A549 treated with Mapracorat at 1 μM for 4 hours (cell line): ENCODE data around the gene HNRNPUL2. TPM values are rescaled to one million over a fixed set of nuclear protein-coding genes. Genes with fewer than 3 reads are reported as not detected.

Experiments
- total RNA-seq: library from RNA; stranded (reverse); fragments of 200-300 nt; extraction: Qiagen RNA extraction; gene quantifications from 5 replicates; pipeline ENCODE4 v1.2.3, GENCODE V29; 2022

The HNRNPUL2 gene
- 36.4 to 41.5 TPM (median 40.5 TPM) in 5 replicates for total RNA-seq

DNA sequence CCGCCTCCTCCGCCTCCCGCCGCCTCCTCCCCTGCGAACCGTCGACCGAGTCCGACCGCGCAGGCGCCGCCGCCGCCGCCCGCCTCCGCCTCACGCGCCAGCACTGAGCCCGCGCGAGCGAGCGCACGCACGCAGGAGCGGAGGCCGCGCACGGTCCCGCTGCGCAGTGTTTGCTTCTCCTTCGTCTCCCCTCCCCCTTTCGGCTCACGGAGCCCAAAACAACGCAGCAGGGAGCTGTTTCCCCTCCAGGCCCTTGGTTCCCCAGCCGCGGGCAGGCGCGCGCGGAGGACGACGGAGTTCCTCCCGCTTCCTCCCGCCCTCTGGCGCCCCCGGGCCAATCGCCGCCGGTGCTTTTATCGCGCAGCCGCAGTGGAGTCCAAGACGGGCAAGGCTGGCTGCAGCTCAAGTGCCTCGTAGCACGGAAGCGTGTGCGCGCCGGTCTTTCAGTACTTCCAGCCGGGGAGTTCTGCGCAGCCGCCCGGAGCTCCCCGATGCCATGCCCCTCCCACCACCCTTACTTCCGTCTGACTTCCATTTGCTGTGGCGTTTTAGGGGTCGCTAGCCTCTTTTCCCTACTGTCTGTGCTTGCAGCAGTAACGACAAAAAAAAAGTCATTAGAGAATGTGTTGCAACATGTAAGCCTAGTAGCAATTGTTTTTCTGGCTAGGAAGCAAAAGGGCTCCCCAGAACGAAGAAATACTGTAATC, at the start of gene HNRNPUL2:
Gene HNRNPUL2 (minus strand): TSS at position 293 of the 707 bp plus-strand sequence. CDS start 301 bp downstream, outside the sequence.

DNA sequence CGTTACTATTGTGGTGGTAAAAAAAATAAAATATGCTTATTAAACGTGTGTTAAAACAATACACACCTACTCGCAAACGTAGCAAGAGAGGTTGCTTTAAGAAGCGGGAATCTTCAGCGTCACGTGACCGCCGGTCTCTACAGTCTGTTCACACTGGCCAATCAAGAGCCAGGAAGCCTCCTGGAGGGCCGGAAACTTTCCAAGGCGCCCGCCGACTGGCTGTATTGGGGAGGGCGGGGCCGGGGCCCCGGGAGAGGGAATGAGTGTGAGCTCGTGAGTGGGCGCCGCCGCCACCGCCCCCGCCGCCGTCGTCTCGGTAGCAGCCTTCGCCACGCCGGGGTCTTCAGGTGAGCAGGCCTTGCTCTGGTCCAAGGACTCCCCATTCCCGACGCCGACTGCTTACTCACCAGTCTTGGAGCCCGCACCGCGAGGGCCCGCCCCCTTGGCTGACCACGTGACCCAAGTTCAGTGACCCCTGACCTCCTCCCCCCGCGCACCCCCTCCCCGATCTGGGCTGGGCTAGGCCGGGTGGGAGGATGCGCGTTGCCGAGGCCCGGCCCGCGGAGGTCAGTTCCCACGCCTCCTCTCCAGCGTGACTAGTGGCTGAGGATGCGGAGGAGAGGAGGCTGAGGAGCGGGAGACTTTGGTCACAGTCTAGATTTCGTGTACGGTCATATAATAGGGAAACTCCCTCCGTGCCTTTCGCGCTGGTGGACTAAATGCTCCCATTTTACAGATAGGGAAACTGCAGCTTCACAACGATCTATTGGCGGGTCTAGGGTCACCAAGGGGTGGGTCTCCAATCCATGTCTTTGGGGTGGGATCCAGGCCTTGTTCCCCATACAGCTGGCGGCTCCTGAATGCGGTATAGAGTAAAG, 44.1 kb upstream of the HNRNPUL2 start, which contains the start of gene TAF6L:
Gene TAF6L (plus strand): TSS at position 253 of the 878 bp plus-strand sequence. CDS start 4,388 bp downstream, outside the sequence.

DNA sequence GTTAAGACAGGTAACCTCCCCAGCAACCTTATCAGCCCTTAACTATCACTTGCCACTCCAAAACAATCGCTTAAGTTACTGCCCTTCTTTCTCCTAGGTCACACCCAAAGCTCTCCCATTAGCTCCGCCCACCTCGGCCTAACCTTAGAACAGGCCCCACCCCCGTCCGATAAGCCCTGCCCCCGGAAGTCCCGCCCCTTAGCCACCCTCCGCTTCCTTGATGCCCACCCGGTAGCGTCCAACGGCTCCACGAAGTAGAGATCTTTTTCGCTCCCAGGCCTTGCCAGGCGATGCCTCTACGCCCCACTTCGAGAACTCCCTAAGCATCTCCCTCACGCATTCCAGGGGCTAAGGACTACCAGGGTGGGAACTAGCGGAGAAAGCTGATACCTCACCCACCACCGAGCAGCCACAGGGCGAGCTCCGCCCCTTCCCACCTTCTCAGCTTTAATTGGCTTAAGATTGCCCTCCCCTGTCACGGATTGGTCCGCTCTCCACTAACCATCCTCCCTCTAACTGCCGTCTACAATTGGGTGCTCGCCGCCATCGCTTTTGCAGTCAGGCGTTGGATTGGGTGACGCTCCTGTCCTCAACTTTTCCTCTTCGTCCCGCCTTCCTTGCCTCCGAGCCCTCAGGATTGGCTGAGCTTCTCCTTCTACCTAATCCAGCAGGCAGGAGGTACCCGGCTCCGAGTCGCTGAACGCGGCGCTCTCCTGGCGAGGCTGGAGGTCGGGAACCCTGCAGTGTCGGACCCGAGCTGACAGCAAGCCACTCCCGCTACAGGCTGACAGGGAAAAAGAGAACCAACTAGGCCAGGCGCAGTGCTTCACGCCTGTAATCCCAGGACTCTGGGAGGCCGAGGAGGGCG, 26.7 kb upstream of the HNRNPUL2 start, which contains the start of gene ZBTB3:
Gene ZBTB3 (minus strand): TSS at position 425 of the 868 bp plus-strand sequence. CDS start 496 bp downstream, outside the sequence.

DNA sequence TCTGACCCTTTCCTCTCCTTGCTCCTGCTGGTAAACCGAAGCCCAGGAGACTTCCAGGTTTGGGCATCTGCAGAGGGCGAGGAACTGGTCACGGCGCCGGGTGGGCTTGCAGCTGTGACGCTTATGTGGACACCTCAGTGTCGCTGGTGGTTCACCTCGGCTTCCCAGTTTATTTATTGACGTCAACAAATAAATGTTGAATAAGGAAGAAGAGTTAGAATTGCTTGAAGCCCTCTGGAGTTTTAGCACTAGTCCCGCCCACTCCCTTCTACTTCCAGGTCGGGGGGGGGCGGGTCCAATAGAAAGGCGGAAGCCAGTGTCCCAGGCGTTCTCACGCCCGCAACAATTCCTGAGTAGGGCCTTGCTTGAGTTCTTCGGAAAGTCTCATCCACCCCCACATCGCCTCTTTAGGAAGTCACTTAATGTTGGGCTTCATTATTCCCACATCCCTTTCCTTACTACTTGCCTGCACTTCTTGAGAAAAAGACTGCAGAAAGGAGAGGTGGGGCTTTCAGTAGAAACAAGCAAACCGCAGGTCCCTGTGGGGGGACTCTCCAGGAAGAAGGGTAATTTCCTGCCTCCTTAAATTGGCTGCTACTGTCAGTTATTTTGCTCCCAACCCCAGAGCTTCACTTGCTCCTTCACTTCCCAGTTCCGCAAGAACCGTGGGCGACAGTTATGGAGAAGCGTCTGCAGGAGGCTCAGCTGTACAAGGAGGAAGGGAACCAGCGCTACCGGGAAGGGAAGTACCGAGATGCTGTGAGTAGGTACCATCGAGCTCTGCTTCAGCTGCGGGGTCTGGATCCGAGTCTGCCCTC, 1.1 kb upstream of the HNRNPUL2 start, which contains the start of gene TTC9C:
Gene TTC9C (plus strand): TSS at position 316 of the 818 bp plus-strand sequence. CDS start 363 bp downstream, at position 679.

DNA sequence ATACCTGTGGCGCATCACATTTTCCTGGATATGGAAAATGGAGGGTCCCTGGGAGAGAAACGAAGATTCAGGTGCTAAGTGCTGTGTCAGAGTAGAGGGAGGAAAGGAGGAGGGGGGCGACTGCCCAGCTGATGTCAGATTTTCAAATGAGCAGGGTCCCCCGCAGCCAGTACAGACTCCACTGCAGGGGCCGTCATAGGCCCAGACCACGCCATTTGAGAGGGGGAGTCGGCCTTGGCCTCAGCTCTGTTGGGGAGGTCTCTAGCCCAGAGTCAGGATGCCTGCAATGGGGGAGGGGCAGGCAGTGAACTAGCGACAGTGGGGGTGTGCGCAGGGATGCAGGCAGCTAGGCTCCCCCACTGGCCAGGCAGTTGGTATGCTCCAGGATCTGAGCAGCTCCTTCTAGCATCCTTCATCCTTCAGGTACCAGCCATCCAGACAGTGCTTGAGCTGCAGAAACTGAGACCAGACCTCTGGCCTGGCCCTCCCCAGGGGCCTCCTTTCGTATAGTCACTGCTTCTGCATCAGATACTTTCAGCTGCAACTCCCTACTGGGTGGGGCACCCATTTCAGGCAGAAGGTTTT, 19.9 kb downstream of the HNRNPUL2 start, which contains the start of the genes BSCL2 and GNG3:
Gene BSCL2 (minus strand): TSS at position 148 of the 585 bp plus-strand sequence. CDS start 229 bp downstream, outside the sequence.
Gene GNG3 (plus strand): TSS at position 400 of the 585 bp plus-strand sequence. CDS start 620 bp downstream, outside the sequence.

DNA sequence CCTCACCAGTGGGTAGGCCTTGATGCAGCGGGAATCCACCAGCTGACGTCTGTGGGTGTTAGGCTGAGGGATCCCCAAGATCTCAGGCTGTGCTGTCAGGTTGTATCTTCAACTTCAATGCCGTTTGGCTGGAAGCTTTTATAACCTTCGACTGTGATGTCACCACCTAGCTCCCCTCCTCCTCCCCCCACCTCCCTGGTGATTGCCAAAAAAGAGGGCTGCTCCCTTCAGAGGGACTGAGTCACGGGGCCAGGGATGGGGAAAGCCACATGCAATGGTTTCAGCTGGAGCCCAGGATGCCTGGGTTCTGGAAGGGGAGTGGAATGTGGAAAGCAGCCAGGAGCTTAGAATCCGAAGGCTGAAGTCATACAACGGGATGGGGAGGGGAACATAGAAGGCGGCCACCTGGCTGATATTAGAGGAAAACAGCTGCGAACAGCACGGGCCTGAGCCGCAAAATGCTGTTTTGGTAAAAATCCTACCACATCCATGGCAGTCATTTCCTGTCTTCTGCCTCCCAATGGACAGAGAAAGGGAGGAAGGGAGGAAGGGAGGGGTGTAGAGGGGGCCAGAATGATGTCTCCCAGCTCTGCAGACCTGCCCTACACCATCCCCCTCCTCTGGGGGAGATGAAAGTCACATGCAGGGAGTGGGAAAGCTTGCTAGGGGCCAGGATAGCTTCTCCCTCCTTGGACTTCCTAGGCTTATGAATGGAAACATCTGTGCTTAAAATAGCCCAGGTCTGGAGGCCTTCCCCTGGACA, 37.7 kb downstream of the HNRNPUL2 start, which contains the start of gene LRRN4CL:
Gene LRRN4CL (minus strand): TSS at position 110 of the 763 bp plus-strand sequence. CDS start 1,022 bp downstream, outside the sequence.

DNA sequence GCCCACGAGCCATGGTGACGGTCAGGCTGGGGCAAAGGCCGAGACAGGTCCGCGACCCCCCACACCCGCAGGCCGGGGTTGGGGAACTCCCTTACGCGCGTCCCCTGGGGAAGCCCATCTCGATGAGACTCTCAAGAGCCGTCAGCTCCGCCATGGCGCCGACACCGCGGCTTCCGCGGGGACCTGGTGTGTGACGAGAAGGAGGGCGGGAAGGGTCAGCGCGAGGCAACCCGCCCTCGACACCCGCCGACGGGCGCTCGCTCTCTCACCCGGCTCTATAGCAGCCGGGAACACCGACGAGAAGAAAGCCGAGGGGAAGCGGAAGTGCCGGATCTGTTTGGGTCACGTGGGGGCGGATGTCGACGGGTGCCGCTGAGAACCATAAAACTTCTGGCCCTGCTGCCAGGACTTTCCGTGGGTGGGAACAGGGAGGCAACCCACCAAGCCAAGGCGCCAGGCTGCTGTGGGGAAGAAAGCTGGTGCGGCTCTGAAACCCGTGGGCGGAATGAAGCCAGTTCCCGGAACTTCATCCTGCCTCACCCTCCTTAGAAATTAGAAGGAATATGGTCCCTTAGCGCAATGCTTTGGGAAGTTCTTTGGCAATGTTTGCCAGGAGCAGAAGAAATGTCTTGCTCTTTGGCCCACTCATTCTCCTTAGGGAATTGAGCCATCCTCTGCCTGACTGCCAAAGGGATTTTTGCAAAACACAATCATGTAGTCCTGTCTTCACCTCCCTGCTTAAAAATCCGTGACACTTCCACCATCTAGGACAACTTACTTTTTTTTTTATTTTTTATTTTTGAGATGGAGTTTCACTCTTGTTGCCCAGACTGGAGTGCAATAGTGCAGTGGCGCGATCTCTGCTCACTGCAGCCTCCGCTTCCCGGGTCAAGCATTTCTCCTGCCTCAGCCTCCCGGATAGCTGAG, 48.2 kb downstream of the HNRNPUL2 start, which contains the start of gene UBXN1:
Gene UBXN1 (minus strand): TSS at position 304 of the 927 bp plus-strand sequence. CDS start 150 bp downstream, at position 154.

DNA sequence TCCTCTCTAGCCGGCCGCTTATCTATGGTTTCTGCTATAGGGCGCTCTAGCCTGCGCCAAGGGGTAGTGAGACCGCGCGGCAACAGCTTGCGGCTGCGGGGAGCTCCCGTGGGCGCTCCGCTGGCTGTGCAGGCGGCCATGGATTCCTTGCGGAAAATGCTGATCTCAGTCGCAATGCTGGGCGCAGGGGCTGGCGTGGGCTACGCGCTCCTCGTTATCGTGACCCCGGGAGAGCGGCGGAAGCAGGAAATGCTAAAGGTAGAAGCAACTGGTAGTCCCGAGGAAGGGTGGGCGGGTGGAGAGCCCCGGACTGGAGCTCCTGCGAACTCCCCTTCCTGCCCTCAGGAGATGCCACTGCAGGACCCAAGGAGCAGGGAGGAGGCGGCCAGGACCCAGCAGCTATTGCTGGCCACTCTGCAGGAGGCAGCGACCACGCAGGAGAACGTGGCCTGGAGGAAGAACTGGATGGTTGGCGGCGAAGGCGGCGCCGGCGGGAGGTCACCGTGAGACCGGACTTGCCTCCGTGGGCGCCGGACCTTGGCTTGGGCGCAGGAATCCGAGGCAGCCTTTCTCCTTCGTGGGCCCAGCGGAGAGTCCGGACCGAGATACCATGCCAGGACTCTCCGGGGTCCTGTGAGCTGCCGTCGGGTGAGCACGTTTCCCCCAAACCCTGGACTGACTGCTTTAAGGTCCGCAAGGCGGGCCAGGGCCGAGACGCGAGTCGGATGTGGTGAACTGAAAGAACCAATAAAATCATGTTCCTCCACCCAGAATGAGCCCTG, 55.5 kb downstream of the HNRNPUL2 start, which contains the start of the genes LBHD1 and UQCC3:
Gene LBHD1 (minus strand): TSS at position 660 of the 782 bp plus-strand sequence. CDS start 2,236 bp downstream, outside the sequence.
Gene UQCC3 (plus strand): TSS at position 66 of the 782 bp plus-strand sequence. CDS start 73 bp downstream, at position 139.

DNA sequence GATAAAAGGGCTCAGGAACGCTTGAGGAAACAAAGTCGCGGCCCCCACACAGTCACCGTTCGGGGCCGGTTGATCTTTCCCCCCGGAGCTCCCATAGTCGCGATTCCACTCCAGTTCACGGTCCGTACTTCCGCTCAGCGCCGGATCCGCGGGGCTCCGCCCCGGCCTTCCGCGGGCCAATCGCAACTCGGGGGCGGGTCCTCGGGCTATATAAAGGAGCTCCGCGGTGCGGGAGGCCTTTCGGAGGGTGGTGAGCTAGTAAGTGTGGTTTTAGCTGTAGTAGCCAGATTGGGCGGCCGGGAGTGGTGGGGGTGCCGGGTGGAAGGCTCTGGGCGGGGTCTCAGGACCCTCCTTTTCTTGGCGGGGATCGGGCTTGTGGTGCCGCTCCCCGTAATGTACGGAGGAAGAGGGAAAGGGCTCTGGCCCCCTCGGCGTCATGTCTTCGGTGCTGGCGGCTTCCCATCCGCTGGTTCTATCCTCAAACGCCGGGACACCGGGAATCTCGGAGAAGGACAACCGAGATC, 62.1 kb downstream of the HNRNPUL2 start, which contains the start of the genes C11orf98 and CSKMT:
Gene C11orf98 (minus strand): TSS at position 136 of the 524 bp plus-strand sequence. CDS start 41 bp downstream, at position 95.
Gene CSKMT (plus strand): TSS at position 238 of the 524 bp plus-strand sequence. CDS start 568 bp downstream, outside the sequence.

Other genes with a start within 250 kb of the HNRNPUL2 start
- 288 to 390 TPM (median 357 TPM) in 5 replicates for gene AHNAK, start 180.7 kb downstream of the HNRNPUL2 start, total RNA-seq
- 1,940 to 2,067 TPM (median 1,987 TPM) in 5 replicates for gene EEF1G, start 153.6 kb downstream of the HNRNPUL2 start, total RNA-seq
- gene TUT1, start 135.9 kb downstream of the HNRNPUL2 start, total RNA-seq = 13.6 to 16.7 TPM (median 16.4 TPM) in 5 replicates
- gene MTA2, start 125.6 kb downstream of the HNRNPUL2 start, total RNA-seq = 84.2 to 90.9 TPM (median 87.8 TPM) in 5 replicates
- 18.3 to 27.8 TPM (median 22.2 TPM) in 5 replicates for gene EML3, start 114.7 kb downstream of the HNRNPUL2 start, total RNA-seq
- gene ROM1, start 114.2 kb downstream of the HNRNPUL2 start, total RNA-seq = 3.5 to 4.8 TPM (median 4.3 TPM) in 5 replicates
- 40.7 to 59.1 TPM (median 53.6 TPM) in 5 replicates for gene B3GAT3, start 105.5 kb downstream of the HNRNPUL2 start, total RNA-seq
- 226 to 272 TPM (median 254 TPM) in 5 replicates for gene GANAB, start 80.8 kb downstream of the HNRNPUL2 start, total RNA-seq
- gene INTS5, start 74.2 kb downstream of the HNRNPUL2 start, total RNA-seq = 16.6 to 22.4 TPM (median 21.4 TPM) in 5 replicates
- 120 to 142 TPM (median 133 TPM) in 5 replicates for gene C11orf98, start 62.2 kb downstream of the HNRNPUL2 start, total RNA-seq
- gene CSKMT, start 62.1 kb downstream of the HNRNPUL2 start, total RNA-seq = 9.8 to 16.3 TPM (median 14.4 TPM) in 5 replicates
- 27.0 to 39.9 TPM (median 36.2 TPM) in 5 replicates for gene UQCC3, start 55.8 kb downstream of the HNRNPUL2 start, total RNA-seq
- 3.1 to 5.1 TPM (median 4.6 TPM) in 5 replicates for gene LBHD1, start 55.2 kb downstream of the HNRNPUL2 start, total RNA-seq
- 102 to 125 TPM (median 116 TPM) in 5 replicates for gene UBXN1, start 48.4 kb downstream of the HNRNPUL2 start, total RNA-seq
- gene LRRN4CL, start 37.9 kb downstream of the HNRNPUL2 start, total RNA-seq = 0.06 to 0.24 TPM (median 0.09 TPM) in 4 of 5 replicates, not detected in the other
- 54.7 to 81.4 TPM (median 71.3 TPM) in 5 replicates for gene BSCL2, start 20.0 kb downstream of the HNRNPUL2 start, total RNA-seq
- gene GNG3, start 19.8 kb downstream of the HNRNPUL2 start, total RNA-seq = not detected in 5 replicates
- 28.9 to 34.9 TPM (median 31.7 TPM) in 5 replicates for gene TTC9C, start 1.0 kb upstream of the HNRNPUL2 start, total RNA-seq
- 1.1 to 1.8 TPM (median 1.6 TPM) in 5 replicates for gene ZBTB3, start 26.7 kb upstream of the HNRNPUL2 start, total RNA-seq
- 165 to 180 TPM (median 178 TPM) in 5 replicates for gene POLR2G, start 34.1 kb upstream of the HNRNPUL2 start, total RNA-seq
- 11.7 to 16.5 TPM (median 12.7 TPM) in 5 replicates for gene TAF6L, start 43.9 kb upstream of the HNRNPUL2 start, total RNA-seq
- gene TMEM179B, start 59.9 kb upstream of the HNRNPUL2 start, total RNA-seq = 78.3 to 95.8 TPM (median 85.2 TPM) in 5 replicates
- gene TMEM223, start 64.5 kb upstream of the HNRNPUL2 start, total RNA-seq = 18.5 to 27.8 TPM (median 26.5 TPM) in 5 replicates
- 41.1 to 56.6 TPM (median 51.1 TPM) in 5 replicates for gene NXF1, start 78.0 kb upstream of the HNRNPUL2 start, total RNA-seq
- 19.5 to 24.9 TPM (median 24.1 TPM) in 5 replicates for gene STX5, start 104.6 kb upstream of the HNRNPUL2 start, total RNA-seq
- not detected in 5 replicates for gene TEX54, start 105.4 kb upstream of the HNRNPUL2 start, total RNA-seq
- gene WDR74, start 112.1 kb upstream of the HNRNPUL2 start, total RNA-seq = 74.3 to 86.7 TPM (median 77.3 TPM) in 5 replicates
- 846 to 1,033 TPM (median 970 TPM) in 5 replicates for gene SLC3A2, start 153.4 kb upstream of the HNRNPUL2 start, total RNA-seq
- gene CHRM1, start 193.9 kb upstream of the HNRNPUL2 start, total RNA-seq = 0.06 to 0.21 TPM (median 0.10 TPM) in 5 replicates